B cell (primary cell): ENCODE results near the gene KIAA1328. TPM values are rescaled to one million over a fixed set of nuclear protein-coding genes. Genes with fewer than 3 reads are reported as not detected.

Source experiments
- ATAC-seq: fragments of 200-7000 bp; cut with Tn5 transposase; one replicate; pipeline ENCODE4 v1.10.0; 2021; ENCODE audit warnings: low read depth, mild to moderate bottlenecking, moderate number of reproducible peaks, moderate library complexity
- CTCF ChIA-PET: fragments of 350-600 bp; sonication (Branson Sonifier 250); formaldehyde crosslinking; loops from one replicate; lab custom pipeline; 2021; ENCODE audit warnings: antibody characterized with exemption, inconsistent platforms; lab: Charles Lee
- POLR2A ChIA-PET: fragments of 350-600 bp; sonication (Branson Sonifier 250); formaldehyde crosslinking; loops from one replicate; lab custom pipeline; 2021; ENCODE audit warnings: antibody characterized with exemption; lab: Charles Lee
- DNase-seq: peaks from one replicate; pipeline ENCODE4 v3.0.0; 2013
- H2AFZ ChIP-seq: 2 replicates; pipeline ENCODE4 v1.6.1; 2012; ENCODE audit warnings: mild to moderate bottlenecking, low read depth, low read length; ENCODE audit not compliant: insufficient read depth, poor library complexity, severe bottlenecking
- H3K27ac ChIP-seq, 2 donors: 1 replicate in 1 of 2; 2 replicates in 1 of 2; pipeline ENCODE4 v1.5.1; 2012 to 2013; ENCODE audit warnings: low read length in 2 of 2, mild to moderate bottlenecking in 2 of 2, moderate library complexity in 1 of 2
- H3K27me3 ChIP-seq, 4 experiments: fragments of 200-600 bp in 1 of 4; sonication (generic) in 1 of 4; replicated peaks in 1 of 4; 1 replicate in 2 of 4; 2 replicates in 2 of 4; pipeline versions ENCODE4 v1.6.1 to v1.7.0; 2013 to 2016; ENCODE audit warnings: low read length in 3 of 4, mild to moderate bottlenecking in 2 of 4, mixed read lengths in 1 of 4, moderate library complexity in 1 of 4; ENCODE audit not compliant: insufficient read depth in 4 of 4, control insufficient read depth in 3 of 4; ENCODE audit errors: control extremely low read depth in 1 of 4
- H3K36me3 ChIP-seq, 2 experiments: replicated peaks in 1 of 2; 1 replicate in 1 of 2; 2 replicates in 1 of 2; pipeline versions ENCODE4 v1.6.1 to v1.7.1; 2013; ENCODE audit warnings: low read length in 1 of 2; ENCODE audit not compliant: insufficient read depth in 2 of 2, control insufficient read depth in 1 of 2; ENCODE audit errors: control extremely low read depth in 1 of 2, extremely low read depth in 1 of 2
- H3K4me1 ChIP-seq, 2 donors: fragments of 200-600 bp in 1 of 2; sonication (generic) in 1 of 2; 1 replicate in 1 of 2; 2 replicates in 1 of 2; pipeline versions ENCODE4 v1.5.1 to v1.6.1; 2013 to 2017; ENCODE audit warnings: low read length in 2 of 2; ENCODE audit not compliant: control insufficient read depth in 2 of 2, insufficient read depth in 2 of 2
- H3K4me2 ChIP-seq: replicated peaks from 2 replicates; pipeline ENCODE3; 2012; ENCODE audit warnings: mild to moderate bottlenecking, low read depth, low read length; ENCODE audit not compliant: poor library complexity, severe bottlenecking
- H3K4me3 ChIP-seq, 5 experiments: fragments of 200-600 bp in 1 of 5; sonication (generic) in 1 of 5; 1 replicate in 3 of 5; 2 replicates in 2 of 5; pipeline versions ENCODE4 v1.5.1 to v1.7.0; 2011 to 2016; ENCODE audit warnings: low read length in 4 of 5, mild to moderate bottlenecking in 4 of 5, low read depth in 2 of 5, control low read depth in 1 of 5, moderate library complexity in 1 of 5; ENCODE audit not compliant: insufficient read depth in 1 of 5; ENCODE audit errors: control extremely low read depth in 1 of 5, extremely low read depth in 1 of 5
- H3K79me2 ChIP-seq: fragments of 200-600 bp; sonication (generic); one replicate; pipeline ENCODE4 v1.6.0; 2016; ENCODE audit warnings: low read length; ENCODE audit not compliant: control insufficient read depth, insufficient read depth
- H3K9ac ChIP-seq: fragments of 200-600 bp; sonication (generic); 2 replicates; pipeline ENCODE4 v1.6.1; 2017; ENCODE audit warnings: mild to moderate bottlenecking, low read length, moderate library complexity
- H3K9me3 ChIP-seq, 3 donors: one replicate each; pipeline versions ENCODE4 v1.6.1 to v1.7.1; 2013; ENCODE audit warnings: low read length in 2 of 3; ENCODE audit not compliant: control insufficient read depth in 2 of 3, insufficient read depth in 1 of 3; ENCODE audit errors: control extremely low read depth in 1 of 3
- H4K20me1 ChIP-seq: 2 replicates; pipeline ENCODE4 v1.6.0; 2012; ENCODE audit warnings: mild to moderate bottlenecking, low read length; ENCODE audit not compliant: insufficient read depth, control insufficient read depth, poor library complexity, severe bottlenecking
- H3K27ac Mint-ChIP-seq: one replicate; pipeline ENCODE4 v1.8.0; 2021; ENCODE audit warnings: mixed read lengths
- H3K27me3 Mint-ChIP-seq: one replicate; pipeline ENCODE4 v1.8.0; 2021; ENCODE audit warnings: mixed read lengths
- H3K4me1 Mint-ChIP-seq: one replicate; pipeline ENCODE4 v1.8.0; 2021; ENCODE audit warnings: mixed read lengths
- H3K4me3 Mint-ChIP-seq: one replicate; pipeline ENCODE4 v1.8.0; 2021; ENCODE audit warnings: mixed read lengths
- H3K9me3 Mint-ChIP-seq: one replicate; pipeline ENCODE4 v1.8.0; 2022; ENCODE audit warnings: mixed read lengths; ENCODE audit not compliant: insufficient read depth
- CTCF ChIP-seq: fragments of 200-600 bp; IDR thresholded peaks from one replicate; pipeline ENCODE4 v1.8.0; 2022; ENCODE audit warnings: antibody characterized with exemption, mild to moderate bottlenecking
- EZH2 ChIP-seq: IDR thresholded peaks from 2 replicates; pipeline ENCODE4 v1.6.1; 2012; ENCODE audit warnings: borderline replicate concordance, low read depth, mild to moderate bottlenecking, moderate library complexity, low read length; ENCODE audit not compliant: insufficient read depth, poor library complexity, severe bottlenecking
- WGBS: methylation state at CpG from one replicate; pipeline ENCODE4 v1.1.5; 2013; ENCODE audit warnings: missing lambda C conversion rate; ENCODE audit not compliant: insufficient coverage; 5-methylcytosine and 5-hydroxymethylcytosine counted together
- intact Hi-C: fragments of 100-400 bp; cut with micrococcal nuclease; formaldehyde crosslinking; loops from one replicate; pipeline ENCODE4 v1.10.0; 2022
- polyA plus RNA-seq: library from polyadenylated mRNA; depleted of rRNA; stranded (reverse); fragments of >200 nt; gene quantifications from 2 replicates; pipeline ENCODE4 v1.2.3, GENCODE V29; 2012
- total RNA-seq, 2 donors: library from RNA; stranded (reverse); fragments of 120-200 nt in 1 of 2; gene quantifications; 1 replicate in 1 of 2; 2 replicates in 1 of 2; pipeline versions ENCODE4 v1.2.3 to v1.2.4, GENCODE V29; 2013 to 2022

Gene KIAA1328
- total and polyA plus RNA-seq, 2 donors (not counting 1 experiment from before 2014, with no cell fraction given) = 9.1 to 22.1 TPM

- WGBS = no CpG with 5 or more reads among the region's 2 CpGs
- H3K9me3 ChIP-seq = peaks cover 10 to 17% (median 11%) of the 10 kb centered on the region in 3 donors
- no peak for DNase-seq
- no peaks in the 10 kb centered on the region for H3K27me3 ChIP-seq
- POLR2A ChIA-PET = no interaction called here
- no peaks in the 10 kb centered on the region for H3K79me2 ChIP-seq
- intact Hi-C loops = no loop called here
- H3K27ac ChIP-seq = no peak overlapping the region
- no peaks in the 10 kb centered on the region for H3K4me1 Mint-ChIP-seq
- CTCF ChIA-PET = no interaction called here
- TF ChIP-seq EZH2 = no peak
- TF ChIP-seq CTCF = no peak
- no peaks in the 10 kb centered on the region for H4K20me1 ChIP-seq
- peaks cover 8% of the 10 kb centered on the region for H3K9me3 Mint-ChIP-seq
- ATAC-seq = no peak
- no peaks in the 10 kb centered on the region for H3K4me1 ChIP-seq
- H3K9ac ChIP-seq = no peak overlapping the region
- H3K27ac Mint-ChIP-seq = no peak overlapping the region
- H3K4me3 ChIP-seq = no peak overlapping the region
- no peak overlapping the region for H3K4me3 Mint-ChIP-seq
- H3K4me2 ChIP-seq = no peak overlapping the region
- no peaks in the 10 kb centered on the region for H3K36me3 ChIP-seq
- no peaks in the 10 kb centered on the region for H3K27me3 Mint-ChIP-seq
- H2AFZ ChIP-seq = no peak overlapping the region
Observed at GRCh38 chr18:37042381-37042780, 213.5 kb downstream of the KIAA1328 start.

GRCh38 chr18:37055137-37055802 lies 226.3 kb downstream of the KIAA1328 start:
- H3K9me3 ChIP-seq = peaks cover 0 to 4% (median 0%) of the 10 kb centered on the region in 3 donors
- DNase-seq (no peak), ATAC-seq (no peak)
- no peaks in the 10 kb centered on the region for H3K27me3 Mint-ChIP-seq
- no peaks in the 10 kb centered on the region for H3K4me1 Mint-ChIP-seq
- H3K4me3 ChIP-seq = no peak overlapping the region
- H3K27me3 ChIP-seq = no peaks in the 10 kb centered on the region
- intact Hi-C loops = no loop called here
- no peaks in the 10 kb centered on the region for H3K36me3 ChIP-seq
- H3K9me3 Mint-ChIP-seq = no peaks in the 10 kb centered on the region
- no peak overlapping the region for H3K9ac ChIP-seq
- no CpG with 5 or more reads among the region's 3 CpGs for WGBS
- no peak overlapping the region for H2AFZ ChIP-seq
- ChIA-PET POLR2A (no interaction called here), CTCF (no interaction called here)
- no peaks in the 10 kb centered on the region for H3K4me1 ChIP-seq
- TF ChIP-seq EZH2 (no peak), CTCF (no peak)
- H3K79me2 ChIP-seq = no peaks in the 10 kb centered on the region
- no peak overlapping the region for H3K27ac ChIP-seq
- no peak overlapping the region for H3K27ac Mint-ChIP-seq
- H3K4me3 Mint-ChIP-seq = no peak overlapping the region
- H3K4me2 ChIP-seq = no peak overlapping the region
- H4K20me1 ChIP-seq = no peaks in the 10 kb centered on the region
